WERI-Rb-1 (cell line): ENCODE measurements around the gene SFT2D3.

Experiments used
- DNase-seq: peaks from one replicate; pipeline ENCODE4 v3.0.0-alpha.2; 2020
- H3K27ac ChIP-seq: fragments of 250-450 bp; sonication (Bioruptor Pico); 2 replicates; pipeline ENCODE4 v1.5.1; 2020; ENCODE audit warnings: mild to moderate bottlenecking, moderate library complexity
- H3K27me3 ChIP-seq: fragments of 250-450 bp; sonication (Bioruptor Pico); 2 replicates; pipeline ENCODE4 v1.5.1; 2021; ENCODE audit warnings: mild to moderate bottlenecking, low read depth, moderate library complexity; ENCODE audit not compliant: insufficient read depth, severe bottlenecking
- H3K36me3 ChIP-seq: fragments of 250-450 bp; sonication (Bioruptor Pico); 2 replicates; pipeline ENCODE4 v1.5.1; 2020; ENCODE audit warnings: mild to moderate bottlenecking, moderate library complexity
- H3K4me3 ChIP-seq: 2 replicates; pipeline ENCODE4 v1.5.1; 2011; ENCODE audit warnings: low read depth, mild to moderate bottlenecking, control low read depth, low read length
- H3K9me3 ChIP-seq: fragments of 250-450 bp; sonication (Bioruptor Pico); 2 replicates; pipeline ENCODE4 v1.5.1; 2021; ENCODE audit warnings: mild to moderate bottlenecking, moderate library complexity; ENCODE audit not compliant: severe bottlenecking
- CTCF ChIP-seq: IDR thresholded peaks from 2 replicates; pipeline ENCODE4 v1.5.1; 2011; ENCODE audit warnings: low read depth, mild to moderate bottlenecking, control low read depth, inconsistent platforms, low read length

SFT2D3 gene

GRCh38 chr2:127669056-127669455 lies 32.2 kb upstream of the SFT2D3 start:
- no peaks in the 10 kb centered on the region for H3K27me3 ChIP-seq
- no peaks in the 10 kb centered on the region for H3K9me3 ChIP-seq
- no peak for TF ChIP-seq CTCF
- no peak for DNase-seq
- no peak overlapping the region for H3K4me3 ChIP-seq
- no peaks in the 10 kb centered on the region for H3K36me3 ChIP-seq
- H3K27ac ChIP-seq, result no peak overlapping the region

GRCh38 chr2:127670055-127670956 lies 31.0 kb upstream of the SFT2D3 start:
- DNase-seq, result no peak
- no peak for TF ChIP-seq CTCF
- Histone ChIP-seq H3K27me3 (no peaks in the 10 kb centered on the region), H3K9me3 (no peaks in the 10 kb centered on the region), H3K4me3 (no peak overlapping the region), H3K27ac (no peak overlapping the region), H3K36me3 (no peaks in the 10 kb centered on the region)

GRCh38 chr2:127670957-127671290 lies 30.4 kb upstream of the SFT2D3 start:
- Histone ChIP-seq H3K27ac (no peak overlapping the region), H3K27me3 (no peaks in the 10 kb centered on the region), H3K4me3 (no peak overlapping the region), H3K9me3 (no peaks in the 10 kb centered on the region), H3K36me3 (no peaks in the 10 kb centered on the region)
- no peak for DNase-seq
- TF ChIP-seq CTCF, result no peak

- no peak overlapping the region for H3K4me3 ChIP-seq
- no peak for TF ChIP-seq CTCF
- no peaks in the 10 kb centered on the region for H3K27me3 ChIP-seq
- no peaks in the 10 kb centered on the region for H3K9me3 ChIP-seq
- no peaks in the 10 kb centered on the region for H3K36me3 ChIP-seq
- DNase-seq, result no peak
- no peak overlapping the region for H3K27ac ChIP-seq
These were observed 29.6 kb upstream of the SFT2D3 start for GRCh38 chr2:127671557-127672302.

- no peaks in the 10 kb centered on the region for H3K36me3 ChIP-seq
- no peak overlapping the region for H3K27ac ChIP-seq
- no peak overlapping the region for H3K4me3 ChIP-seq
- no peak for DNase-seq
- no peaks in the 10 kb centered on the region for H3K27me3 ChIP-seq
- H3K9me3 ChIP-seq, result no peaks in the 10 kb centered on the region
- no peak for TF ChIP-seq CTCF
These were observed 28.7 kb upstream of the SFT2D3 start for GRCh38 chr2:127672341-127673224.
